ENCODE measurements around the gene COQ10B.
A peak's percentile ranks its signal among the peaks of the same experiment; 100 is the strongest.

DNA sequence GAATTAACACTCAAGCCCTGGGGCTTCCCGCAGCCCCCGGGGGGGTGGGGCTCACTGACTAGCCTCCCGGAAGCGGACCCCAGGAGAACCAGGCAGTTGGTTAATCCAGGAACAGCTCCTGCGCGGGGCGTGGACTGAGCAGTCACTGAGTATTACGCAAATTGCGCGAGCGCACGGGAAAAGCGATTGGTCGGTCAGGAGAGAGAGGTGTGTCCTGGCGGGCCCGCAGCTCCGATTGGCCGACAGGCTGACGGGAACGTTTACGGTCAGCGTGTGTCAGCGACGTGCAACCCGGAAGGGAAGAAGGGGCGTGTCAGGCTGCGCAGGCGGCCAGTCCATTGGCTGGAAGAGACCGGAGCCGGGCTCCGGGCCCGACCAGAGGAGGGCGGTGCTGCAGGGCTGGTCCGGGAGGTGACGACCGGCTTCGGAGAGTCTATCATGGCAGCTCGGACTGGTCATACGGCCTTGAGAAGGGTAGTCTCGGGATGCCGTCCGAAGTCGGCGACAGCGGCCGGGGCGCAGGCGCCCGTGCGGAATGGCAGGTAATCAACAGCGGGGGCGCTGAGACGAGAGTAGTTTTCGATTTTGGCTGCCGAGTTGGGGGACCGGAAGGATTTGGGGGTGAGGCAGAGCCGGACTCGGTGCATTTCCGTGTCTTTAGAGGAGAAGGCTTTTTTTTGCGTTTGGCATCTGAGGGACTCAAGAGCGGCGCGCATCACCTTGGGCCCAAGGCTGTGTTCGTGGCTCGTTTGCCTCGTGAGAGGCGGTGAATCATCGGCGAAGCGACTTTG is at the start of gene COQ10B:
- TF ChIP-seq, protein P1, sequence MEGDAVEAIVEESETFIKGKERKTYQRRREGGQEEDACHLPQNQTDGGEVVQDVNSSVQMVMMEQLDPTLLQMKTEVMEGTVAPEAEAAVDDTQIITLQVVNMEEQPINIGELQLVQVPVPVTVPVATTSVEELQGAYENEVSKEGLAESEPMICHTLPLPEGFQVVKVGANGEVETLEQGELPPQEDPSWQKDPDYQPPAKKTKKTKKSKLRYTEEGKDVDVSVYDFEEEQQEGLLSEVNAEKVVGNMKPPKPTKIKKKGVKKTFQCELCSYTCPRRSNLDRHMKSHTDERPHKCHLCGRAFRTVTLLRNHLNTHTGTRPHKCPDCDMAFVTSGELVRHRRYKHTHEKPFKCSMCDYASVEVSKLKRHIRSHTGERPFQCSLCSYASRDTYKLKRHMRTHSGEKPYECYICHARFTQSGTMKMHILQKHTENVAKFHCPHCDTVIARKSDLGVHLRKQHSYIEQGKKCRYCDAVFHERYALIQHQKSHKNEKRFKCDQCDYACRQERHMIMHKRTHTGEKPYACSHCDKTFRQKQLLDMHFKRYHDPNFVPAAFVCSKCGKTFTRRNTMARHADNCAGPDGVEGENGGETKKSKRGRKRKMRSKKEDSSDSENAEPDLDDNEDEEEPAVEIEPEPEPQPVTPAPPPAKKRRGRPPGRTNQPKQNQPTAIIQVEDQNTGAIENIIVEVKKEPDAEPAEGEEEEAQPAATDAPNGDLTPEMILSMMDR (IDR thresholded peaks at IDR 0.05): peak; percentile 30; the same call in 1 of the 2 replicates
- no peak for TF ChIP-seq ZFX (IDR thresholded peaks at IDR 0.05; ENCODE audit: borderline replicate concordance)
